ENCODE measurements around the gene NCOA7.

DNA sequence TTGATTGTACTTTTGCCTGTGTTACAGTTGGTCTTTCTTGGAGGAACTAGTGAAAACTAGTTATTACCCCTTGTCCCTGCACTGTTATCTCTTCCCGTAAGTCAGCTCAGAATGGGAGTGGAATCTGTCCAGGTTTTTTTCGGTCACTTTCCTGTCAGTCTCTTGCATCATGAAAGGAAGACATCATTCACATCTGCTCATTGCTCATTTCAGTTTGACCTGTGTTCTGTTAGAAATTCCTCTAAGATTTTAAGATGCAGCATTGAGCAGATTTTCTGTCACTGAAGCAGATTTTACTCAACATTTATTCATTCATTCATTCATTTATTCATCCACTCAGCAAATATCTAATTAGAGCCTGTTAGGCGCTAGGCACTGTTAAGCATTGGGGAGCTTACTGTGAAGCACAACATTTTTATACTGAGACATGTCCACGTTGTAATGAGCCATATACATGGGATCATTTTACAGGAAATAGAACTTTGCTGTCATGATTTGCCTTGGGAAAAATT is 132.7 kb downstream of the NCOA7 start:
- TF ChIP-seq, protein P1, sequence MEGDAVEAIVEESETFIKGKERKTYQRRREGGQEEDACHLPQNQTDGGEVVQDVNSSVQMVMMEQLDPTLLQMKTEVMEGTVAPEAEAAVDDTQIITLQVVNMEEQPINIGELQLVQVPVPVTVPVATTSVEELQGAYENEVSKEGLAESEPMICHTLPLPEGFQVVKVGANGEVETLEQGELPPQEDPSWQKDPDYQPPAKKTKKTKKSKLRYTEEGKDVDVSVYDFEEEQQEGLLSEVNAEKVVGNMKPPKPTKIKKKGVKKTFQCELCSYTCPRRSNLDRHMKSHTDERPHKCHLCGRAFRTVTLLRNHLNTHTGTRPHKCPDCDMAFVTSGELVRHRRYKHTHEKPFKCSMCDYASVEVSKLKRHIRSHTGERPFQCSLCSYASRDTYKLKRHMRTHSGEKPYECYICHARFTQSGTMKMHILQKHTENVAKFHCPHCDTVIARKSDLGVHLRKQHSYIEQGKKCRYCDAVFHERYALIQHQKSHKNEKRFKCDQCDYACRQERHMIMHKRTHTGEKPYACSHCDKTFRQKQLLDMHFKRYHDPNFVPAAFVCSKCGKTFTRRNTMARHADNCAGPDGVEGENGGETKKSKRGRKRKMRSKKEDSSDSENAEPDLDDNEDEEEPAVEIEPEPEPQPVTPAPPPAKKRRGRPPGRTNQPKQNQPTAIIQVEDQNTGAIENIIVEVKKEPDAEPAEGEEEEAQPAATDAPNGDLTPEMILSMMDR (IDR thresholded peaks at IDR 0.05; ENCODE audit: low read depth, low read length) = no peak
- no peak for TF ChIP-seq EZH2phosphoT487 (IDR thresholded peaks at IDR 0.05; ENCODE audit: low read depth)

All from OCI-LY3 (cell line).